RKO (cell line): ENCODE measurements around the gene NRSN2.
"Not testable (repeated sequence)": the region's sequence is repeated elsewhere in the genome, so short reads cannot be mapped to it uniquely, and the experiment has no call there.

ENCODE experiments used
- DNase-seq: peaks from one replicate; pipeline ENCODE4 v3.0.0-alpha.2; 2016; ENCODE audit warnings: low spot score

Gene NRSN2

DNA sequence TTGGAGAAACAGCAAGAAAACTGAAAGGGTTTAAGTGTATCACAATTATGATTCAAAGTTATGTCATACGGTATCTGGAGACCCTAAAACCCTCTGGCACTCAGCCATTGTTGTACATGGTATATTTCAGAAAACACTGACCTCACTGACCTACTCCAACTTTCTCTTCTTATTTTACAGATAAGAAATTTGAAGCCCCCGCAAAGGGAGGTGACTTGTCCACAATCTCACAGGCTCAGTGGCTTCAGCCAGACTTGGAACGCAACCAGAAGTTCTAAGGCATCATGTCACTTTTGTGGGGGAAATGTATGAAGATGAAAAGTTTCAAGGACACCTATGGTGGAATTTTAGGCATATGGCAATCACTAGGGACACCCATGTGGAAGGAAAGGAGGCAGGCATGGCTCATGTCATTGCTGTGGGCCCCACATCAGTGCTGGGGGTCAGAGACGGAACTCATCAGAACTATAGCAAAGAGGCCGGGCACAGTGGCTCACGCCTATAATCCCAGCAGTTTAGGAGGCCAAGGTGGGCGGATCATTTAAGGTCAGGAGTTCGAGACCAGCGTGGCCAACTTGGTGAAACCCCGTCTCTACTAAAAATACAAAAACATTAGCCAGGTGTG is 28.5 kb downstream of the NRSN2 start:
- no peak for DNase-seq

DNA sequence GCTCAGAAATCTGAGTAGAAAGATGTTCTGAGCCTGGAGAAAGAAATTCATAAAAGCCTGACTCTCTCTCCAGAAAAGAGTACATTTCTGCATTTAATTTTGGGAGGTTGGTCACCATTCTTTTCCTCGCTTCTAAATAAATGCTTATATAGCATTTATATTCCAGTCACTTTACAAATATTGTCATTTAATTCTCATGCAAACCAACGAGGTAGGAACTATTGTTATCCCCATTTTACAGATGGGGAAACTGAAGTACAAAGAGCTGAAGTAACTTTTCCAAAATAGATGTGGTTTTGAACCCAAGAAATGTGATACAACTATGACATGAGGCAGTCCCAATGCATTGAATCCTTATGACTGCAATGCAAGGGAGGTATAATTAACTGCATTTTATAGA is 29.2 kb downstream of the NRSN2 start:
- DNase-seq: no peak

DNA sequence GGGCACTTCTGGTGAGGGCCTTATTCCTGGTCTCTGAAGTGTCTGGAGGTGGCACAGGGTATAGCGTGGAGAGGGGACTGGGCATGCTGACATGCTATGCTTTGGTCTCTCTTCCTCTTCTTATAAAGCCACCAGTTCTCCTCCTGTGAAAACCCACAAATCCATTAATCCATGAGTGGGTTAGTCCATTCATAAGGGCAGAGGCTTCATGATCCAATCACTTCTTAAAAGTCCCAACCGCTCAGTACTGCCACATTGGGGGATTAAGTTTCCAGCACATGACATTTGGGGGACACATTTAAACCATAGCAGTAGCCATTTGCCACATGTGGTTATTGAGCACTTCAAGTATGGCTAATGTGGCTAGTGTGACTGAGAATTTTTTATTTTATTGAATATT is 29.8 kb downstream of the NRSN2 start:
- no peak for DNase-seq

DNA sequence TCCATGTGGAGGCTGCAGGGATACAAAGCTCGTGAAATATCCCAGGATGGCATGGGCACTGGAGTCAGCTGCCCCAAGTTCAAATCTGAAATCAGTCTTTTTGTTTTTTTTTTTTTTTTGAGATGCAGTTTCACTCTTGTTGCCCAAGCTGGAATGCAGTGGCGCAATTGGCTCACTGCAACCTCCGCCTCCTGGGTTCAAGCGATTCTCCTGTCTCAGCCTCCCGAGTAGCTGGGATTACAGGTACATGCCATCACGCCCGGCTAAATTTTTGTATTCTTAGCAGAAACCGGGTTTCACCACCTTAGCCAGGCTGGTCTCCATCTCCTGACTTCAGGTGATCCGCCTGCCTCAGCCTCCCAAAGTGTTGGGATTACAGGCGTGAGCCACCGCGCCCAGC is 30.7 kb downstream of the NRSN2 start:
- DNase-seq: not testable (repeated sequence)

DNA sequence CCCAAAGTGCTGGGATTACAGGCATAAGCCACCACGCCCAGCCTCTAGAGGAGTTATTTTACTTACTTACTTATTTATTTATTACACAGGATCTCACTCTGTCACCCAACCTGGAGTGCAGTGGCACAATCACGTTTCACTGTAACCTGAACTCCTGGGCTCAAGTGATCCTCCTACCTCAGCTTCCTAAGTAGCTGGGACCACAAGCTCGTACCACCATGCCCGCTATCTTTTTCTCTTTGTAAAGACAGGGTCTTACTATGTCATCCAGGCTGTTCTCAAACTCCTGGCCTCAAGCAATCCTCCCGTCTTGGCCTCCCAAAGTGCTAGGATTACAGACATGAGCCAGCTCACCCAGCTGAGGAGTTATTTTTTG is 32.0 kb downstream of the NRSN2 start:
- no peak for DNase-seq

DNA sequence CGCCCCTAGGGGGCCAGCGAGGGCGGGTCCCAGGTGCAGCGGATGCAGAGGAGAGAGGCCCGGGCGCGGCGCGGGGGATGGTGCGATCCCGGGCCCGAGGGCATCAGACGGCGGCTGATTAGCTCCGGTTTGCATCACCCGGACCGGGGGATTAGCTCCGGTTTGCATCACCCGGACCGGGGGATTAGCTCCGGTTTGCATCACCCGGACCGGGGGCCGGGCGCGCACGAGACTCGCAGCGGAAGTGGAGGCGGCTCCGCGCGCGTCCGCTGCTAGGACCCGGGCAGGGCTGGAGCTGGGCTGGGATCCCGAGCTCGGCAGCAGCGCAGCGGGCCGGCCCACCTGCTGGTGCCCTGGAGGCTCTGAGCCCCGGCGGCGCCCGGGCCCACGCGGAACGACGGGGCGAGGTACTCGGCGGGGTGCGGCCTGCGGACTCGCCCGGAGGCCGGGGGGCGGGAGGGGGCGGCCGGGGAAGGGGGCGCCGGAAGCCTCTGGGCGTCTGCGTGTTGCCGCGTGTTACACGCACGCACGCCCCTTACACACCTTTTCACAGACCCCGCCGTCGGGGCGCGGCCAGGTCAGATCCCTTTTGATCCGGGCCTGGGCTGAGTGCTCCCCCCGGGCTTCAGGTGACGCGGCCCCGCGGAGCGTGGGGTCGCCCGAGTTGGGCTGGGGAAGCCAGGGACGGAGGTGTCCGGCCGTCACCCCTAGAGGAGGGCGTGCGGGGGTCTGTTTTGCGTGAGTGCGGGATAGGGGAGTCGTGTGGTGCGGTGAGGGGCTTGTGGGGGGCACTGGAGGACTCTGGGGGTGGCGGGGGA is 34.1 kb downstream of the NRSN2 start:
- DNase-seq: peak; percentile 87

DNA sequence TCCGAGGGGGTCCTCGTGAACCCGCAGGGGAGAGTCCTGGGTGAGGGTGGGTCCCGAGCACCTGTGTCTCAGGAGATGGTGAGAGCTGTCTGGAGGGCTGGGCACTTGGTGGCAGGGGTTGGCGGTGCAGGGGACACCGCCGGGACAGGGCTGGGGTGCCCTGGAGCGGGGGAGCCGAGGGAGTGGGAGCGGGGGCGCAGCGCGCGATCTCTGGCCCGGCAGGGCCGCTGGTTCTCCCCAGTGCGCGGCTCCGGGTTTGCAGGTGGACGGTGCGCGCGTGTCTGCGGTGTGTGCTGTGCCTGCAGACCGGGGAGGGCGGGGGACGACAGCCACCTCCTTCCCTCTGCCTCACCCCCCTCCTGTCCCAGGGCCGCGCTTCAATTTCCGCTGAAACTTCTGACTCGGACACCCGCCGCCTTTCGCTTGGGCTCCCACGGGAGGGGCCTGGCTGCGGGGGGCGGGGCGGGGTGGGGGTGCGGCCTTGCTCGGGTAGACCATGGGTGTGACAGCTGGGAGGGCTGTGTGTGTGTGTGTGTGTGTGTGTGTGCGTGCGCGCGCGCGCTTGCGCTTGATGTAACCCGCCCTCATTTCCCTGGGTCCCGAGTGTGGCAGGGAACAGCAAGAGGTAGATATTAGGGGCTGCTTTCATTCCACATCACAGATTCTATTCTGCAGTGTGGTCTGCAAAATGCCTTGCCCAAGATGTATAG is 34.8 kb downstream of the NRSN2 start:
- peak; percentile 84 for DNase-seq

DNA sequence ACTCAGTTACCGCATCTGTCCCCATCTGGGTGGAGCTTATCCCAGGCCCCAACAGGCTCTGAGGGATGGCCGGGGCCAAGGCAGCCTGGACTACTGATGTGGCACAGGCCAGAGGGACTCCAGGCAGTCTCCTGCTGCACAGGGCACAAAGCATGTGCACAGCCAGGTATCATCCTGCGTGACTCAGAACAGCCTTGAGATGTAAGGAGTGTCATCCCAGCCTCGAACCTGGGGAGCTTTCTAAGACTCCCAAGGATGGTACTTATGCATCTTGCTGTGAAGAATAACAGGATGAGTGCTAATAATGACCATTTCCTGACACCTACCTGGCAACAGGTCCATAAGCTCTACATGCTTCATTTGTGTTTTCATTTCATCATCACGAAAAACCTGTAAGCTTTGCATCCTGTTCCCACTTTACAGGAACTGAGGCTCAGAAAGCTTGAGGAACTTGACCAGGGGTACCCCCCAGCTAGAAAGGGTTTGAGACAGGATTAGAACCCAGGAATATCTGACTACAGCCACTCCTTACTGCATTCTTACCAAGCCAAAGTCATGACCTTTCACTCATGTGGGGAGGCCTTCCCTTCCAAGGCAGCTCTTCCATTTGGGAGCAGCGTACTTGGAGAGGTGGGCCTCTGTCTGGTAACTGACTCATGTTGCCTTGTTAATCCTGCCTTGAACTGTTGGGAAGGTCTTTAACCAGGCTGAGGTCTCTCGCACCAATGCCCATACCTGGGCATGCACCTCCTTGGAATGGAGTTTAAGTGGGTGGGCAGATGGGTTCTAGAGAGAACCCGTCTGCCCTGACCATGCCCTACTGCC is 35.6 kb downstream of the NRSN2 start:
- no peak for DNase-seq

DNA sequence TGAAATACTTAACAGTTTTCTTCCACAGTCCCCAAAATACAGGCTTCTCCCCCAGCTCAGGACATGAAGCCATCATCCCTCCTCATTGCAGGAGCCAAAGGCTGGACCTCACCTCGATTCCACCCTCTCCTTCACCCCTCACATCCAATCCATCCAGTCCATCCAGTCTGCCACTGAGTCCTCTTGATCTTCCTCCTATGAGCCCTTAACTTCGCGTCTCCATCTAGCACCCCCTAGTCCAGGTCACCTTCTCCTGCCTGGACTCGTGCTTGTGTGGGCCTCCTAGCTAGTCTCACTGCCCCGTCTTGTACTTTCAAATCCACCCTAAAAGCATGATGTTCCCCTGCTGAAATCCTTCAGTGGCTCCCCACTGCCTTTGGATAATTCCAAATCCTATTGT is 37.0 kb downstream of the NRSN2 start:
- DNase-seq: no peak

DNA sequence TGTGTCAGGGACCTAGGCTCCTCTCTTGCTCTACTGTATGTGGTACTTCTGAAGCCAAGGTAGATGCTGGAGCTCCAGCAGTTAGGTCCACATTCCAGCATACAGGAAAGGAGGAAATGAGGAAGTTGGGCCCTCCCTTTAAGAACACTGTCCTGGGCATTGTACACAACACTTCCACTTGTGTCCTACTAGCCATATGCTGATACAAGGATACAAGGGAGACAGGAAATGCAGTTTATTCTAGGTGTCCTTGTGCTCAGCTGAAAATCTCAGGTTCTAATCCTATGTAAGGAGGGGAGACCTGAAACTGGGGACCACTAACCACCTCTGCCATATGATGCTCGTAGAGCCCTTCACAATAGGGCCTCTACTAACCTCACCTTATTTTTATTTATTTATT is 37.8 kb downstream of the NRSN2 start:
- no peak for DNase-seq

DNA sequence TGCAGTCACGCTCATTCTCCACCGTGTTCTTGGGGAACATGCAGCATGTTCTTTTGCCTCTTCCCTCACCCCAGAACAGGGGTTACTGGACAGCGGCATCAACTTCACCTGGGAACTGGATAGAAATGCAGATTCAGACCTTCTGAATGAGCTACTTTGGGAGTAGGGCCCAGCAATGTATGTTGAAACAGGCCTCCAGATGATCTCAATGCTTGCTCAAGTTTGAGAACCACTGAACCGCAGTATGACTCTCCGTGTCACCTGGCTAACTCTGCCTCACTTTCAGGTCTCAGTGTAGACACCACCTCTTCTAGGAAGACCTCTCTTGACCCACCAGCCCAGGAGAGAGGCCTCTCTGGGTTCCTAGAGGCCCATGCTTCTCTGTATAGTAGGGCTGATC is 38.5 kb downstream of the NRSN2 start:
- no peak for DNase-seq

DNA sequence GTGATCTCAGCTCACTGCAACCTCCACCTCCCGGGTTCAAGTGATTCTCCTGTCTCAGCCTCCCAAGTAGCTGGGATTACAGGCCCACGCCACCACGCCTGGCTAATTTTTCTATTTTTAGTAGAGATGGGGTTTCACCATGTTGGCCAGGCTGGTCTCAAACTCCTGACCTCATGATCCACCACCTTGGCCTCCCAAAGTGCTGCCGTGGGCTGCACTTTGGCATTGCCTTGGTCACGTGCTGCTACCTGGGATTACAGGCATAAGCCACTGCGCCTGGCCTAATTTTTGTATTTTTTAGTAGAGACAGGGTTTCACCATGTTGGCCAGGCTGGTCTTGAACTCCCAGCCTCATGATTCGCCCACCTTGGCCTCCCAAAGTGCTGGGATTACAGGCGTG is 39.7 kb downstream of the NRSN2 start:
- not testable (repeated sequence) for DNase-seq

DNA sequence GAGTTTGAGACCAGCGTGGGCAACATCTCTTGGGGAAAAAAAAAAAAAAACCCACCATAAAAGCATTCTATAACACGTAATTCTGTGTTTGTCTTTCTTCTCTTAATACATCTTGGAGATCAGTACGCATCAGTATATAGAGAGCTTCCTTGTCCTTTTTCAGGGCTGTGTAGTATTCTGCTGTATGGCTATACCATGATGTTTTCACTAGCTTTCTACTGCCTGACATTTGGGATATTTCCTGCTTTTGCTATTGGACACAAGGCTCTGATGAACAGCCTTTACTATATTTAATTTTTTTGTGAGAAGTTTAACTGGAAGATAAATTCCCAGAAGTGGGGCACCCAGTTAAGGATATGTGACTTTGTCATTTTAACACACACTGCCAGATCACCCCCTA is 40.6 kb downstream of the NRSN2 start:
- DNase-seq: no peak

DNA sequence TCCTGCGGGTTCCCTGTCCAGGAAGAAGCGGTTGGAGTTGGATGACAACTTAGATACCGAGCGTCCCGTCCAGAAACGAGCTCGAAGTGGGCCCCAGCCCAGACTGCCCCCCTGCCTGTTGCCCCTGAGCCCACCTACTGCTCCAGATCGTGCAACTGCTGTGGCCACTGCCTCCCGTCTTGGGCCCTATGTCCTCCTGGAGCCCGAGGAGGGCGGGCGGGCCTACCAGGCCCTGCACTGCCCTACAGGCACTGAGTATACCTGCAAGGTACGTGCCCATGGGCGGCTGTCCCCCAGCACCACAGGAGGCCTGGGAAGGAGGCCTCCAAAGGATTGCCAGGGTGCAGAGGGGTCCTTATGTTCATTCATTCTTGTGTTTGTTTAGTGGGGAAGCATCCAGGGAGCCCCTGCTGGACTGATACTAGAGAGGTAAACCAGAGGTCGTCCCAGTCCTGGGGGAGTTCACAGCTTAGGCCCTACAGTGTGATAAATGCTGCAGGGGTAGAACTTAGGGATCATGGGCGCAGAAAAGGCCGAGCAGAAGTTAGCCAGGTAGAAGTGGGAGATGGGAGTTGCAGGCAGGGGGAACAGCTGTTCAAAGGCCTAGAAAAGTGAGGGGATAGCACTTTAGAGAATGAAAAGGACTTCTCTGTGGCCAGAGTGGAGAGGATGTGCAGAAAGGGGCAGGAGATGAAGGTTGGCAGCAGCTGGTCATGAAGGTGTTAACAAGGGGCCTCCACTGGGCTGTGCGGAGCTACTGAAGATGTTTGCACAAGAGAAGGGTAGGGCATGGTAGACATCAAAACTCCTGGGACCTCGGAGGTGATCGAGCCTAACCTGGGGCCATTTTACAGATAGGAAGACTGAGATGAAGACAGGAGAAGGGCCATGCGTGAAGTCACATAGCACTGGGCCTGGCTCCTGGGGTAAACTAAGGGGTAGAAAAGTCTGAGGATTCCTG is 41.4 kb downstream of the NRSN2 start:
- no peak for DNase-seq

DNA sequence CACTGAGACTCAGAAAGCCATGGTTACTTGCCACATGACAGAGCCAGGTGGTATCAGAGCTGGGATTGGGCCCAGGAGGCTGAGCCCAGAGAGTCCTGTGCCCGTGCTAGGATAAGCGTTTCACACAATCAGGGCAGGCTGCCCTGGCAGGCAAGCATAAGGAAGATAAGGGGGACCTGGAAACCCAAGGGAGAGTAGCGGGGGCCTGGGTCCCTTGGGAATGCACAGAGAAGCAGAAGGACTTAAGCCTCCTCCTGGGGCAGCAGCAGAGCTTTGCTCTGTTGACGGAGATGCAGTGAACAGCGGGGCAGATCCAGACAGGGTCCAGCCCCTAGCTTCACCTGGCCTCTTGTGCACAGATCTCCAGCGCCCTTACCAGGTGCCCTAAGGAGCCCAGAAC is 42.3 kb downstream of the NRSN2 start:
- DNase-seq: no peak

DNA sequence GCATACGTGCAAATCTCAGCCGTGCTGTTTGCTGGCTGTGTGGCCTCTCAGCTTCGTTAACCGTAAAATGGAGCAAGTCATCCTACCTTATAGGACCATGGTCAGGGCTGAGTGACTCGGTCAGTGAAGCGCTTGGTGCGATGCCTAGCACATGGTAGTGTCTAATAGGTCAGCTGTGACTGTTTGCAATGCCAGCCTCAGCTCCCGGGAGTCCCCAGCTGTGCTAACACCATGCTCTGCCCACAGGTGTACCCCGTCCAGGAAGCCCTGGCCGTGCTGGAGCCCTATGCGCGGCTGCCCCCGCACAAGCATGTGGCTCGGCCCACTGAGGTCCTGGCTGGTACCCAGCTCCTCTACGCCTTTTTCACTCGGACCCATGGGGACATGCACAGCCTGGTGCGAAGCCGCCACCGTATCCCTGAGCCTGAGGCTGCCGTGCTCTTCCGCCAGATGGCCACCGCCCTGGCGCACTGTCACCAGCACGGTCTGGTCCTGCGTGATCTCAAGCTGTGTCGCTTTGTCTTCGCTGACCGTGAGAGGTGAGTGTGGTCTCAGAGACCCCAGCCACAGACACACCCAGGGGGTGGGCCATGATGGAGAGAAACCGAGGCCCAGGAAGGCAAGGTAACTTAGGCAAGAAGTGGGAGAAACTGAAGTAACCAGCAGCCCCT is 44.3 kb downstream of the NRSN2 start:
- peak; percentile 55 for DNase-seq

DNA sequence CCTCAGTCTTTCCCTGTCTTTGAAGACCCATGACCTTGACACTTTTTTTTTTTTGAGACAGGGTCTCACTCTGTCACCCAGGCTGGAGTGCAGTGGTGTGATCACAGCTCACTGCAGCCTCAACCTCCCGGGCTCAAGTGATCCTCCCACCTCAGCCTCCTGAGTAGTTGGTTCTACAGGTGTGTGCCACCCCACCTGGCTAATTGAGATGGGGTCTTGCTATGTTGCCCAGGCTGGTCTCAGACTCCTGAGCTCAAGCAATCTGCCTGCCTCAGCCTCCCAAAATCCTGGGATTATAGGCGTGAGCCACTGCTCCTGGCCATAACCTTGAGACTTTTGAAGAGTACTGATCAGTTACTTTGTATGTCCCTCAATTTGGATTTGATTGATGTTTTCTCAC is 46.4 kb downstream of the NRSN2 start:
- not testable (repeated sequence) for DNase-seq

DNA sequence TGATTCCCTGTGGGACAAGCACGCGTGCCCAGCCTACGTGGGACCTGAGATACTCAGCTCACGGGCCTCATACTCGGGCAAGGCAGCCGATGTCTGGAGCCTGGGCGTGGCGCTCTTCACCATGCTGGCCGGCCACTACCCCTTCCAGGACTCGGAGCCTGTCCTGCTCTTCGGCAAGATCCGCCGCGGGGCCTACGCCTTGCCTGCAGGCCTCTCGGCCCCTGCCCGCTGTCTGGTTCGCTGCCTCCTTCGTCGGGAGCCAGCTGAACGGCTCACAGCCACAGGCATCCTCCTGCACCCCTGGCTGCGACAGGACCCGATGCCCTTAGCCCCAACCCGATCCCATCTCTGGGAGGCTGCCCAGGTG is 49.3 kb downstream of the NRSN2 start:
- DNase-seq: no peak

DNA sequence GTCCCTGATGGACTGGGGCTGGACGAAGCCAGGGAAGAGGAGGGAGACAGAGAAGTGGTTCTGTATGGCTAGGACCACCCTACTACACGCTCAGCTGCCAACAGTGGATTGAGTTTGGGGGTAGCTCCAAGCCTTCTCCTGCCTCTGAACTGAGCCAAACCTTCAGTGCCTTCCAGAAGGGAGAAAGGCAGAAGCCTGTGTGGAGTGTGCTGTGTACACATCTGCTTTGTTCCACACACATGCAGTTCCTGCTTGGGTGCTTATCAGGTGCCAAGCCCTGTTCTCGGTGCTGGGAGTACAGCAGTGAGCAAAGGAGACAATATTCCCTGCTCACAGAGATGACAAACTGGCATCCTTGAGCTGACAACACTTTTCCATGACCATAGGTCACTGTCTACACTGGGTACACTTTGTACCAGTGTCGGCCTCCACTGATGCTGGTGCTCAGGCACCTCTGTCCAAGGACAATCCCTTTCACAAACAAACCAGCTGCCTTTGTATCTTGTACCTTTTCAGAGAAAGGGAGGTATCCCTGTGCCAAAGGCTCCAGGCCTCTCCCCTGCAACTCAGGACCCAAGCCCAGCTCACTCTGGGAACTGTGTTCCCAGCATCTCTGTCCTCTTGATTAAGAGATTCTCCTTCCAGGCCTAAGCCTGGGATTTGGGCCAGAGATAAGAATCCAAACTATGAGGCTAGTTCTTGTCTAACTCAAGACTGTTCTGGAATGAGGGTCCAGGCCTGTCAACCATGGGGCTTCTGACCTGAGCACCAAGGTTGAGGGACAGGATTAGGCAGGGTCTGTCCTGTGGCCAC is 49.9 kb downstream of the NRSN2 start:
- no peak for DNase-seq
